Esophagus muscularis mucosa (tissue), 4 donors: ENCODE measurements around the gene AASDHPPT. TPM values are rescaled to one million over a fixed set of nuclear protein-coding genes. Genes with fewer than 3 reads are reported as not detected.
A peak's percentile ranks its signal among the peaks of the same experiment; 100 is the strongest.
"Not testable (repeated sequence)": the region's sequence is repeated elsewhere in the genome, so short reads cannot be mapped to it uniquely, and the experiment has no call there.

ENCODE experiments used
- DNase-seq: peaks from one replicate; pipeline ENCODE4 v3.0.0-alpha.2; 2017; ENCODE audit errors: extremely low spot score
- H3K27ac ChIP-seq, 4 donors: fragments of 200-600 bp; sonication (generic); replicated peaks in 1 of 4; 1 replicate in 3 of 4; 2 replicates in 1 of 4; pipeline ENCODE4 v1.5.1; 2016 to 2019; ENCODE audit warnings: mild to moderate bottlenecking in 1 of 4
- H3K27me3 ChIP-seq, 4 donors: fragments of 200-600 bp; sonication (generic); one replicate each; pipeline versions ENCODE4 v1.5.1 to v1.6.0; 2016 to 2019
- H3K36me3 ChIP-seq, 4 donors: fragments of 200-600 bp; sonication (generic); one replicate each; pipeline ENCODE4 v1.5.1; 2016 to 2019
- H3K4me1 ChIP-seq, 4 donors: fragments of 200-600 bp; sonication (generic); one replicate each; pipeline ENCODE4 v1.5.1; 2016 to 2019
- H3K4me3 ChIP-seq, 4 donors: fragments of 200-600 bp; sonication (generic); 1 replicate in 2 of 4; 2 replicates in 2 of 4; pipeline ENCODE4 v1.5.1; 2016 to 2019; ENCODE audit warnings: mild to moderate bottlenecking in 4 of 4, moderate library complexity in 1 of 4
- H3K9me3 ChIP-seq, 4 donors: fragments of 200-600 bp; sonication (generic); 1 replicate in 3 of 4; 2 replicates in 1 of 4; pipeline ENCODE4 v1.5.1; 2016 to 2019
- CTCF ChIP-seq, 3 experiments: fragments of 200-600 bp in 2 of 3; fragments of 450-650 bp in 1 of 3; sonication (generic) in 2 of 3; IDR thresholded peaks; one replicate each; pipeline ENCODE4 v1.5.1; 2017 to 2019; ENCODE audit warnings: antibody characterized with exemption in 3 of 3, mild to moderate bottlenecking in 2 of 3, moderate library complexity in 1 of 3
- EP300 ChIP-seq: sonication (generic); formaldehyde crosslinking; IDR thresholded peaks from one replicate; pipeline ENCODE4 v1.6.1; 2017; ENCODE audit warnings: antibody characterized with exemption
- POLR2A ChIP-seq: fragments of 450-650 bp; IDR thresholded peaks from one replicate; pipeline ENCODE4 v1.6.1; 2017; ENCODE audit warnings: antibody characterized with exemption, moderate library complexity, mild to moderate bottlenecking, low read depth
- POLR2AphosphoS5 ChIP-seq, 2 donors: sonication (generic); formaldehyde crosslinking; IDR thresholded peaks; one replicate each; pipeline ENCODE4 v1.6.1; 2017; ENCODE audit warnings: antibody characterized with exemption in 2 of 2
- WGBS: methylation state at CpG from one replicate; pipeline ENCODE4 v1.1.5; 2018; 5-methylcytosine and 5-hydroxymethylcytosine counted together
- intact Hi-C: fragments of 100-400 bp; cut with DNase I; formaldehyde crosslinking; loops from one replicate; pipeline ENCODE4 v1.15.1; 2023
- total RNA-seq, 4 donors: library from RNA; depleted of rRNA; stranded (reverse); fragments of >200 nt; gene quantifications; one replicate each; pipeline versions ENCODE4 v1.1.0 to v1.2.1, GENCODE V29; 2016

AASDHPPT gene
- total RNA-seq, 4 donors from 2014 or later, result 23.7 to 28.0 (median 24.7) TPM

GRCh38 chr11:106032861-106033260 lies 44.6 kb upstream of the AASDHPPT start:
- H3K4me3 ChIP-seq, result no peak overlapping the region
- TF ChIP-seq EP300 (no peak), POLR2AphosphoS5 (IDR thresholded peaks at IDR 0.05) (no peak), POLR2A (no peak), CTCF (IDR thresholded peaks at IDR 0.05) (no peak)
- no peak overlapping the region for H3K27ac ChIP-seq
- no peaks in the 10 kb centered on the region for H3K9me3 ChIP-seq
- intact Hi-C loops, result no loop called here
- no peaks in the 10 kb centered on the region for H3K36me3 ChIP-seq
- H3K4me1 ChIP-seq, result no peaks in the 10 kb centered on the region
- WGBS, result 79% methylated on average over 2 of the region's 2 CpGs
- no peaks in the 10 kb centered on the region for H3K27me3 ChIP-seq
- DNase-seq, result no peak

GRCh38 chr11:106043540-106043939 lies 33.9 kb upstream of the AASDHPPT start:
- Histone ChIP-seq H3K4me3 (no peak overlapping the region), H3K27ac (no peak overlapping the region), H3K27me3 (no peaks in the 10 kb centered on the region), H3K4me1 (peaks cover 5 to 21% (median 10%) of the 10 kb centered on the region in 4 donors), H3K9me3 (no peaks in the 10 kb centered on the region), H3K36me3 (no peaks in the 10 kb centered on the region)
- TF ChIP-seq EP300, result no peak
- TF ChIP-seq CTCF (IDR thresholded peaks at IDR 0.05), result no peak
- no peak for TF ChIP-seq POLR2AphosphoS5 (IDR thresholded peaks at IDR 0.05)
- no peak for DNase-seq
- intact Hi-C loops, result no loop called here

DNA sequence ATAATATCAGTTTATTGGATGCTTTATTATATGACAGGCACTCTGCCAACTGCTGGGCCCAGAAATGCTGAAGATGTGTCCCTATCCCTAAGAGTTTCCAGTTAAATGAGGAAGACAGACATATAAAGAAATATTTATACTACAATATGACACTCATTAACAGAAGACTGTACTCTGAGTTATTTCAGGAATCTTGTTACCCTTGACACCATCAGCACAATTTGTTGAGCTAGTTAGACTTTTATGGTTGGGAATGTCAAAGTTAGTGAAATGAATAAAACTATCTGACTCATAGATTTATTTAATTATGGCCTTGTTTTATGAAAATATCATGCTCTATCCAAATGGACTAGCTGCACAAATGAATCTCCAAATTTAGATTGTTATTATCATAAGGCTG lies 29.8 kb upstream of the AASDHPPT start:
- Histone ChIP-seq H3K4me3 (no peak overlapping the region), H3K36me3 (no peaks in the 10 kb centered on the region), H3K4me1 (peaks cover 5 to 30% (median 10%) of the 10 kb centered on the region in 4 donors), H3K27me3 (no peaks in the 10 kb centered on the region), H3K27ac (peak overlapping the region in 3 of 4 donors; percentile 4 to 51 (median 38)), H3K9me3 (no peaks in the 10 kb centered on the region)
- no peak for DNase-seq
- TF ChIP-seq POLR2A (no peak), EP300 (no peak), CTCF (IDR thresholded peaks at IDR 0.05) (no peak), POLR2AphosphoS5 (IDR thresholded peaks at IDR 0.05) (no peak)
- intact Hi-C loops, result no loop called here

- H3K4me1 ChIP-seq, result peaks cover 5 to 30% (median 10%) of the 10 kb centered on the region in 4 donors
- intact Hi-C loops, result no loop called here
- peaks cover 0 to 8% (median 0%) of the 10 kb centered on the region in 4 donors for H3K36me3 ChIP-seq
- WGBS, result 73% methylated on average over 5 of the region's 5 CpGs
- TF ChIP-seq POLR2AphosphoS5 (IDR thresholded peaks at IDR 0.05), result no peak
- TF ChIP-seq EP300, result no peak
- TF ChIP-seq POLR2A, result no peak
- H3K27me3 ChIP-seq, result no peaks in the 10 kb centered on the region
- H3K9me3 ChIP-seq, result no peaks in the 10 kb centered on the region
- DNase-seq, result no peak
- H3K27ac ChIP-seq, result no peak overlapping the region
- no peak overlapping the region for H3K4me3 ChIP-seq
These were observed 27.6 kb upstream of the AASDHPPT start for GRCh38 chr11:106049727-106050476.

- H3K9me3 ChIP-seq, result no peaks in the 10 kb centered on the region
- no peak overlapping the region for H3K4me3 ChIP-seq
- peaks cover 0 to 8% (median 0%) of the 10 kb centered on the region in 4 donors for H3K36me3 ChIP-seq
- no peak for DNase-seq
- WGBS, result 85% methylated on average over 2 of the region's 2 CpGs
- TF ChIP-seq POLR2A (no peak), CTCF (IDR thresholded peaks at IDR 0.05) (no peak), POLR2AphosphoS5 (IDR thresholded peaks at IDR 0.05) (no peak), EP300 (no peak)
- intact Hi-C loops, result no loop called here
- H3K4me1 ChIP-seq, result peaks cover 5 to 30% (median 10%) of the 10 kb centered on the region in 4 donors
- no peaks in the 10 kb centered on the region for H3K27me3 ChIP-seq
- no peak overlapping the region for H3K27ac ChIP-seq
These were observed 26.4 kb upstream of the AASDHPPT start for GRCh38 chr11:106051103-106051502.

- H3K4me1 ChIP-seq, H3K27ac ChIP-seq, H3K4me3 ChIP-seq, H3K27me3 ChIP-seq, intact Hi-C loops, H3K9me3 ChIP-seq, DNase-seq: not testable (repeated sequence)
- WGBS, result 99% methylated on average over 14 of the region's 14 CpGs
- H3K36me3 ChIP-seq, result peaks cover 0 to 17% (median 0%) of the 10 kb centered on the region in 4 donors
These were observed 19.1 kb upstream of the AASDHPPT start for GRCh38 chr11:106058377-106058776.
